Body of pancreas (tissue), 4 donors: ENCODE data around the gene SGMS1. TPM values are rescaled to one million over a fixed set of nuclear protein-coding genes. Genes with fewer than 3 reads are reported as not detected.

Source experiments
- ATAC-seq: fragments of 150-250 bp; one replicate; pipeline ENCODE4 v1.9.1; 2016
- DNase-seq, 4 donors: peaks; one replicate each; pipeline ENCODE4 v3.0.0-alpha.2; 2019
- H3K27ac ChIP-seq, 4 donors: fragments of 200-600 bp; sonication (generic); 1 replicate in 3 of 4; 2 replicates in 1 of 4; pipeline versions ENCODE4 v1.5.1 to v1.6.1; 2016 to 2019; ENCODE audit warnings: mild to moderate bottlenecking in 1 of 4, mixed read lengths in 1 of 4, moderate library complexity in 1 of 4
- H3K27me3 ChIP-seq, 2 donors: fragments of 200-600 bp; sonication (generic); one replicate each; pipeline ENCODE4 v1.6.0; 2016; ENCODE audit warnings: mild to moderate bottlenecking in 1 of 2
- H3K36me3 ChIP-seq, 2 donors: fragments of 200-600 bp; sonication (generic); replicated peaks in 1 of 2; 2 replicates each; pipeline ENCODE4 v1.5.1; 2016; ENCODE audit warnings: low read depth in 2 of 2; ENCODE audit not compliant: insufficient read depth in 1 of 2
- H3K4me1 ChIP-seq: fragments of 200-600 bp; sonication (generic); one replicate; pipeline ENCODE4 v1.6.0; 2016
- H3K4me3 ChIP-seq, 2 donors: fragments of 200-600 bp; sonication (generic); 1 replicate in 1 of 2; 2 replicates in 1 of 2; pipeline ENCODE4 v1.5.1; 2016 to 2019
- H3K9me3 ChIP-seq, 3 donors: fragments of 200-600 bp; sonication (generic); 1 replicate in 2 of 3; 2 replicates in 1 of 3; pipeline ENCODE4 v1.5.1; 2016
- POLR2A ChIP-seq, 3 donors: fragments of 450-650 bp; IDR thresholded peaks; one replicate each; pipeline ENCODE4 v1.6.1; 2016; ENCODE audit warnings: antibody characterized with exemption in 3 of 3, mild to moderate bottlenecking in 2 of 3
- WGBS, 2 donors: methylation state at CpG; one replicate each; pipeline ENCODE4 v1.1.5; 2017; 5-methylcytosine and 5-hydroxymethylcytosine counted together
- intact Hi-C: fragments of 100-400 bp; cut with DNase I; formaldehyde crosslinking; loops from one replicate; pipeline ENCODE4 v1.15.1; 2023
- total RNA-seq, 2 donors: library from RNA; depleted of rRNA; stranded (reverse); fragments of >200 nt; gene quantifications; one replicate each; pipeline ENCODE4 v1.1.0, GENCODE V29; 2016
- TF ChIP-seq, protein P1 (sequence below), 7 experiments: fragments of 450-650 bp in 4 of 7; fragments of 200-600 bp in 3 of 7; sonication (generic) in 3 of 7; IDR thresholded peaks; one replicate each; pipeline ENCODE4 v1.5.1; 2016 to 2019; ENCODE audit warnings: antibody characterized with exemption in 7 of 7

SGMS1 gene
- total RNA-seq, 2 donors from 2014 or later, result 46.2 to 68.9 TPM

DNA sequence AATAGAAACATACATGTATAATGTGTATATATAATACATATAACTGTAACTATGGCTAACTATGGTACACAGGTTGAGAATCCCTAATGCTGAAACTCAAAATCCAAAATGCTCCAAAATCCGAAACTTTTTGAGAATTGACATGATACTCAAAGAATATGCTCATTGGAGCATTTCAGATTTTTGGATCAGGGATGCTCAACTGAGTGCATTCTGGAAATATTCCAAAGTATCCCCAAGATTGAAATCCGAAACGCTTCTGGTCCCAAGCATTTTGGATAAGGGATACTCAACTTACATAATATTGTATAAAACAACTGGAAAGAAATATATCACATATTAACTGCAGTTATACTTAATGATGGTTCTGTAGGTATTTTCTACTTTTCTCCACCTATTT lies 278.2 kb downstream of the SGMS1 start:
- Histone ChIP-seq H3K4me1 (no peaks in the 10 kb centered on the region), H3K36me3 (peaks cover 0 to 1% of the 10 kb centered on the region in 2 donors), H3K9me3 (no peaks in the 10 kb centered on the region), H3K4me3 (no peak overlapping the region), H3K27me3 (no peaks in the 10 kb centered on the region), H3K27ac (no peak overlapping the region)
- 59 to 75% methylated on average over 3 of the region's 3 CpGs for WGBS, 2 donors
- intact Hi-C loops, result no loop called here
- no peak for DNase-seq
- TF ChIP-seq POLR2A (IDR thresholded peaks at IDR 0.05), result no peak
- TF ChIP-seq, protein P1, sequence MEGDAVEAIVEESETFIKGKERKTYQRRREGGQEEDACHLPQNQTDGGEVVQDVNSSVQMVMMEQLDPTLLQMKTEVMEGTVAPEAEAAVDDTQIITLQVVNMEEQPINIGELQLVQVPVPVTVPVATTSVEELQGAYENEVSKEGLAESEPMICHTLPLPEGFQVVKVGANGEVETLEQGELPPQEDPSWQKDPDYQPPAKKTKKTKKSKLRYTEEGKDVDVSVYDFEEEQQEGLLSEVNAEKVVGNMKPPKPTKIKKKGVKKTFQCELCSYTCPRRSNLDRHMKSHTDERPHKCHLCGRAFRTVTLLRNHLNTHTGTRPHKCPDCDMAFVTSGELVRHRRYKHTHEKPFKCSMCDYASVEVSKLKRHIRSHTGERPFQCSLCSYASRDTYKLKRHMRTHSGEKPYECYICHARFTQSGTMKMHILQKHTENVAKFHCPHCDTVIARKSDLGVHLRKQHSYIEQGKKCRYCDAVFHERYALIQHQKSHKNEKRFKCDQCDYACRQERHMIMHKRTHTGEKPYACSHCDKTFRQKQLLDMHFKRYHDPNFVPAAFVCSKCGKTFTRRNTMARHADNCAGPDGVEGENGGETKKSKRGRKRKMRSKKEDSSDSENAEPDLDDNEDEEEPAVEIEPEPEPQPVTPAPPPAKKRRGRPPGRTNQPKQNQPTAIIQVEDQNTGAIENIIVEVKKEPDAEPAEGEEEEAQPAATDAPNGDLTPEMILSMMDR (IDR thresholded peaks at IDR 0.05), result no peak
- no peak for ATAC-seq

DNA sequence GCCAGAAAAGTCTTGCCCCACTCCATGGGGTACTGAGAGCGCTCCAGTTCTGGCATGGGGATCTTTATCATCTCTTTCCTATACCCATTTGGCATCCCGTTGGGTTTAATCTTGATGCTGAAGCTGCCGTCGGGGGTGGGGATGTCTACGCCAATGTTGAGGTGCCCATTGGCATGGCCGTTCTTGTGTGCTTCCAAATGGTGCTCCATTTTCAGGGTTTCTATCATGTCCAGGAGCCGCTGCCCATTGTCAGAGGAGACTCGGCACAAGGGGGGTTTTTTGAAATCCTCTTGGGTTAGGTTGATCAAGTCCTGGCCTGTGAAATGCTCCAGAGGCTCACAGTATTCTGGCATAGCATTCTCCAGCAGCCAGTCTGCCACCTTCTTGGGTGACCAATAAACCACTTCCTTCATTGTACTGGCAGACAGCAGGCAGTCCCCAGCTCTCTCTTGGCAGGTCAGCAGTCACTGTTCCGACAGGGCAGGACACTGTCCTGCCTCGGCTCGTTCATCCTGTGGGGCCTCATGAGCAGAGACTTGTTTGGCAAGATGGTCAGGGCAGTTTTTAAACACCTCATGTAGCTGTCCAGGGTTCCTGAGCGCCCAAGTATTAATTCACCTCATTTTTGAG lies 279.9 kb downstream of the SGMS1 start:
- H3K27ac ChIP-seq, result no peak overlapping the region
- no peak for TF ChIP-seq POLR2A (IDR thresholded peaks at IDR 0.05)
- no peak for DNase-seq

DNA sequence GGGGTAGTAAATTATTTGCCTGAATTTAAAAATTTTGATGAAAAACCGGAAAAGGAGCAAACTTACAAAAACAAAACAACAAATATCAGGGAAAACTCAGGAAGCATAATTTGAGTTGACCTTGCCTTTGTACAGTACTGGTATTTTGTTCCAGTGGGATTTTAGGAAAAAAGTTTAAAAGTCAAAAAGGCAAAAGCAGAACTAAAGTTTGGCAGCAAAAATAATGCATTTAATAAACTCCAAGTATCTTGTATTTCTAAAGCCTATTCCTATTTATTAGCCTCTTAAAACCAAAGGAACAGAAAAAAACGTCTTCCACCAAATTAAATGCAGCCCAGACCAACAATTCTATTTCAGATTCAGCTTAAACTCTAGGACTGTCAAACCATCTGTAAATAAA lies 281.8 kb downstream of the SGMS1 start:
- DNase-seq (no peak), ATAC-seq (no peak)
- Histone ChIP-seq H3K36me3 (peaks cover 0 to 1% of the 10 kb centered on the region in 2 donors), H3K4me1 (no peaks in the 10 kb centered on the region), H3K27ac (no peak overlapping the region), H3K9me3 (no peaks in the 10 kb centered on the region), H3K4me3 (no peak overlapping the region), H3K27me3 (no peaks in the 10 kb centered on the region)
- WGBS, 2 donors, result 61 to 68% methylated on average over 2 of the region's 2 CpGs
- intact Hi-C loops, result no loop called here
- TF ChIP-seq, protein P1 (IDR thresholded peaks at IDR 0.05), result no peak
- no peak for TF ChIP-seq POLR2A (IDR thresholded peaks at IDR 0.05)

More for the DNA sequence above, 279.9 kb downstream of the SGMS1 start:
- H3K9me3 ChIP-seq, result no peaks in the 10 kb centered on the region
- H3K4me3 ChIP-seq, result no peak overlapping the region
- no peaks in the 10 kb centered on the region for H3K27me3 ChIP-seq
- no peak for ATAC-seq
- 94% methylated on average over 12 of the region's 12 CpGs for WGBS, 2 donors
- H3K4me1 ChIP-seq, result no peaks in the 10 kb centered on the region
- intact Hi-C loops, result no loop called here
- peaks cover 0 to 1% of the 10 kb centered on the region in 2 donors for H3K36me3 ChIP-seq

DNA sequence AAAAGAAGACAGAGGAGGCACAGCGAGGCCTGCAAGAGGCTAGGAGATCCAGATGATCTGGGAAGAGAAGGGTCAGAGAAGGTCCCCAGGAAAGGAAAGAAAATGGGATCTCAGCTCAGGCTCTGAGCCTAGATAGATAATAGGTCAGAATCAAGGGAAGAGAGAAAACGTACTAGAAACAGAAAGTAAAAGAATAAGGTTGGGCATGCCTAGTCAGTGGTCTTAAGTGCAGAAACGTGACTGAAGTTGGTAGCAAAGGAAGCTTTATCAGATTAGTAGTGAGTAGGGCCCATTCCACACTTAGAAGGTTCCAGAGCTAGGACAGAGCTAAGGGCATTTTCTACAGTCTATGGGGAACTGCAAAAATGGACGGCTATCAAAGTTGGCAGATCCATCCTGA lies 287.6 kb downstream of the SGMS1 start:
- Histone ChIP-seq H3K4me1 (peaks cover 4% of the 10 kb centered on the region), H3K27me3 (no peaks in the 10 kb centered on the region), H3K36me3 (no peaks in the 10 kb centered on the region), H3K9me3 (no peaks in the 10 kb centered on the region), H3K27ac (no peak overlapping the region), H3K4me3 (no peak overlapping the region)
- 73% methylated on average over 4 of the region's 4 CpGs for WGBS, 2 donors
- TF ChIP-seq POLR2A (IDR thresholded peaks at IDR 0.05), result no peak
- TF ChIP-seq, protein P1 (IDR thresholded peaks at IDR 0.05), result no peak
- intact Hi-C loops, result no loop called here
- DNase-seq (no peak), ATAC-seq (no peak)

DNA sequence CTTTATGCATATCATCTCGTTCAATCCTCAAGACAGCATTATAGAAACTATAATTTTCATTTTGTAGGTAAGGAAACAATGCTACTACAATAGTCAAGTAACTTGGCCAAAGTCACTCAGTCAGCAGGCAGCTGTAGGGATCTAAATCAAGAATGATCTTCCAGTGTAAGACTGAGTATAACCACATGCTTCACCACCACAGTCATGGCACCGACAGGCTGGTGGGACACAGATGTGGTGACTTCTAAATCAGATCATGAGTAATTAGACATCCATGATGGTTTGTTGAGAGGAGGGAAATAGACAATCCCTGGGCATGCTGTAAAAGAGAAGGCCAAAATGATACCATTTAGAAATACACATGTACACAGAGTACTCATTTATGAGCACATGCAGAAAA lies 288.4 kb downstream of the SGMS1 start:
- Histone ChIP-seq H3K4me1 (peaks cover 4% of the 10 kb centered on the region), H3K36me3 (no peaks in the 10 kb centered on the region), H3K9me3 (no peaks in the 10 kb centered on the region), H3K27ac (no peak overlapping the region), H3K4me3 (no peak overlapping the region), H3K27me3 (no peaks in the 10 kb centered on the region)
- DNase-seq (no peak), ATAC-seq (no peak)
- 90 to 100% methylated on average over 2 of the region's 2 CpGs for WGBS, 2 donors
- TF ChIP-seq, protein P1 (IDR thresholded peaks at IDR 0.05), result no peak
- no peak for TF ChIP-seq POLR2A (IDR thresholded peaks at IDR 0.05)
- intact Hi-C loops, result no loop called here
